Mesodermal cell (in vitro differentiated cells): ENCODE measurements around the gene BAIAP2.

Source experiments
- H3K27ac ChIP-seq: 2 replicates; pipeline ENCODE4 v1.7.0; 2013; ENCODE audit warnings: mild to moderate bottlenecking, low read depth, low read length, moderate library complexity; ENCODE audit not compliant: severe bottlenecking
- H3K36me3 ChIP-seq: 2 replicates; pipeline ENCODE4 v1.7.1; 2013; ENCODE audit warnings: mild to moderate bottlenecking, low read length, moderate library complexity; ENCODE audit not compliant: control insufficient read depth, insufficient read depth
- H3K4me1 ChIP-seq: one replicate; pipeline ENCODE4 v1.7.1; 2013; ENCODE audit warnings: mild to moderate bottlenecking, low read length; ENCODE audit not compliant: insufficient read depth, control insufficient read depth, poor library complexity, severe bottlenecking
- H3K4me3 ChIP-seq: 2 replicates; pipeline ENCODE4 v1.7.0; 2013; ENCODE audit warnings: low read length, control low read depth, mild to moderate bottlenecking; ENCODE audit not compliant: insufficient read depth, poor library complexity, severe bottlenecking; ENCODE audit errors: extremely low read depth
- H3K9me3 ChIP-seq: 2 replicates; pipeline ENCODE4 v1.7.1; 2013; ENCODE audit warnings: mild to moderate bottlenecking, low read length, moderate library complexity; ENCODE audit not compliant: control insufficient read depth
- WGBS, 2 experiments: methylation state at CpG; one replicate each; pipeline ENCODE4 v1.1.5; 2013; ENCODE audit warnings: missing lambda C conversion rate in 2 of 2; ENCODE audit not compliant: insufficient coverage in 2 of 2; 5-methylcytosine and 5-hydroxymethylcytosine counted together

Gene BAIAP2

DNA sequence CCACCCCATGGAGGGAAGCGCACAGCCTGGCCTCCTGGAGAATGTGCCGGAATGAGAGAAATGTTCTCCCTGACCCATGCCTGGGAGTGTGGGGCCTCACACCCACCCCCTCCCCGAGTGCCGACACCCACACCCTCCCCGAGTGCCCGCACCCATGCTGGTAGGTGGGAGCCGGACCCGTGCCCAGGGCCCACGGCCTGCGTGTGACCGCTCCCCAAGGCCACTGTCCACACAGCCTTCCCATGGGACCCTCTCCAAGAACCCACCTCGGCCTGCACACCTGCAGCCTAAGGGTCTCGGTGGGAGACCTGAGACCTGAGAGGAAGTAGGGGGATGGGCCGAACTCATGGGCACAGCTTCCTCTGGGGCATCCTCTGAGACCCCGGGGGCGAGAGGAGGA, 127.0 kb downstream of the BAIAP2 start:
- no peaks in the 10 kb centered on the region for H3K4me1 ChIP-seq
- H3K9me3 ChIP-seq = no peaks in the 10 kb centered on the region
- no peaks in the 10 kb centered on the region for H3K36me3 ChIP-seq
- no peak overlapping the region for H3K27ac ChIP-seq
- WGBS, 2 experiments = 95 to 96% methylated on average over 7 to 9 of the region's 16 CpGs
- no peak overlapping the region for H3K4me3 ChIP-seq

DNA sequence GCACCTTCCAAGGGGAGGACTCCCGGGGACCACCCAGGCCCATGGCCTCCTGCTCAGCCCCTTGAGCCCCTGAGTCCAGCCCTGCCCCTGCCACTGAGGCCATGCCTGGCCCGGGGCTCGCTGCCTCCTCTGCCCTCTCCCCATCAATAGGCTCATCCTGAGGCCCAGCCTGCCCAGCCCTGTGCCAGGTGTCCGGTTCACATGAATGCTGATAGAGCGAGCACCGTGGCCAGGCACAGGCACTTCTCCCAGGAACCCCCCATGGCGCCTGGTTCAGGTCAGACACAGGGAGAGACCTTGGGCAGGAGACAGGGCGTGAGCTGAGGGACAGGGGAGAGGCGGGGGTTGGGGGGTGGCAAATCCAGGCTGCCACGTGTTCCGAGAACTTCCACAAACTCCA, 127.5 kb downstream of the BAIAP2 start:
- Histone ChIP-seq H3K27ac (no peak overlapping the region), H3K4me3 (no peak overlapping the region), H3K9me3 (no peaks in the 10 kb centered on the region), H3K4me1 (no peaks in the 10 kb centered on the region), H3K36me3 (no peaks in the 10 kb centered on the region)
- 90 to 96% methylated on average over 9 of the region's 11 CpGs for WGBS, 2 experiments

DNA sequence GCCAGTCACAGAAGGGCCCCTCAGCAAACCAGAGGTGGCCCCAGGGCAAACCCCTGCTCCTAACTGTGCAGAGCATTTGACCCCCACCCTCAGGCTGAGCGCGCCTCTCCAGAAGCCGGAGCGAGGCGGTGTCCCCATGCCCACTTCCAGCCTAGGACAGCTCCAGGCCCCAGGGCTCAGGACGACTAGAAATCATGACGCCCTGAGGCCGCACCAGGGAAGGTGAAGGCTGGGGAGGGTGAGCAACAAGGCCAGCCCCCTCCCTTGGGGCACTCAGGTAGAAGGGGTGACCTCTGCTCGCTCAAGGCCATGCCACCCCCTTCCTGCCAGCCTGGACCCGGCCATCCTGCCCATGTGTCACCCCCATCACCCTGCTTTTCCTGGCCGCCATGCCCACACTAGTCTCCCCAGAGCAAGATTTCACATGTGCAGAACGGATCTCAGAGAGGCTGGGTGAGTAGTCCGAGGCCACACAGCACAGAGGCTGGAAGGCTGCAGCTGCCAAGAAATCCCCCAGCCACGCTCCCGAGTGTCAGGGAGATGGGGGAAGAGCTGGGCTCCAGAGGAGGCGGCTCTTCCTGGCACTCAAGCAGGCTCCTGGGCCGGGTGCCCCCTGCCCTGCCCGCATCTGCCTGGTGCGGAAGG, 128.2 kb downstream of the BAIAP2 start:
- Histone ChIP-seq H3K4me1 (no peaks in the 10 kb centered on the region), H3K9me3 (no peaks in the 10 kb centered on the region), H3K36me3 (no peaks in the 10 kb centered on the region), H3K4me3 (no peak overlapping the region), H3K27ac (no peak overlapping the region)
- 86 to 91% methylated on average over 15 to 16 of the region's 19 CpGs for WGBS, 2 experiments

DNA sequence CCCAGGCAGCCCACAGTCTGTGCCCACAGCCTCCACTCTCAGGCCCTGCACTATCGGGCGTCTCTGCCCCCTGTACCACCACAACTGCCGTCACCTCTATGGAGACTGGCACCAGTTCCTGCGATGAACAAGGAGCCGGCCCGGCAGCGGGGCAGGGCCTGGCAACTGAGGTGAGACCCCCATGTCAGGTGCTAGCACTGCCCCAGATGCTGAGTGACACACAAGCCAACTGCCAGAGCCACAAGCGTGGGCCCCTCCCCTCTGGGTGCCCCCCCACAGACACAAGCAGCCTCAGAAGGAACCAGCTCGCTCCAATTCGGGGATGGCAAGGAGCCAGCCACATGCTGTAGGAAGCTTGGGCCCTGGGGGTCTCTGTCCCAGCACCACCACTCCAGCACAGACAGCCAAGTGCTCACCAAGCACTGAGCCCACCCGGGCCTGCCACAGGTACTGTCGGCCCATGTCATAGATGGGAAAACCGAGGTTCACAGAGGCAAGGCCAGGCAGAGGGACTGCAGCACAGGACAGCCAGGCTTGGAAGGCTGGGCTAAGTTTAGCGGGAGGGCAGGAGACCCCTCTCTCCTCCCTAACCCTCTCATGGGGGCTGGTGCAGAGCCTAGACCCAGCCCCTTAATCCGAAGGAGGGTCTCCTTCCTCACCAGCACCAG, 128.9 kb downstream of the BAIAP2 start:
- Histone ChIP-seq H3K36me3 (no peaks in the 10 kb centered on the region), H3K4me1 (no peaks in the 10 kb centered on the region), H3K27ac (no peak overlapping the region), H3K9me3 (no peaks in the 10 kb centered on the region), H3K4me3 (no peak overlapping the region)
- 87 to 92% methylated on average over 13 of the region's 15 CpGs for WGBS, 2 experiments

DNA sequence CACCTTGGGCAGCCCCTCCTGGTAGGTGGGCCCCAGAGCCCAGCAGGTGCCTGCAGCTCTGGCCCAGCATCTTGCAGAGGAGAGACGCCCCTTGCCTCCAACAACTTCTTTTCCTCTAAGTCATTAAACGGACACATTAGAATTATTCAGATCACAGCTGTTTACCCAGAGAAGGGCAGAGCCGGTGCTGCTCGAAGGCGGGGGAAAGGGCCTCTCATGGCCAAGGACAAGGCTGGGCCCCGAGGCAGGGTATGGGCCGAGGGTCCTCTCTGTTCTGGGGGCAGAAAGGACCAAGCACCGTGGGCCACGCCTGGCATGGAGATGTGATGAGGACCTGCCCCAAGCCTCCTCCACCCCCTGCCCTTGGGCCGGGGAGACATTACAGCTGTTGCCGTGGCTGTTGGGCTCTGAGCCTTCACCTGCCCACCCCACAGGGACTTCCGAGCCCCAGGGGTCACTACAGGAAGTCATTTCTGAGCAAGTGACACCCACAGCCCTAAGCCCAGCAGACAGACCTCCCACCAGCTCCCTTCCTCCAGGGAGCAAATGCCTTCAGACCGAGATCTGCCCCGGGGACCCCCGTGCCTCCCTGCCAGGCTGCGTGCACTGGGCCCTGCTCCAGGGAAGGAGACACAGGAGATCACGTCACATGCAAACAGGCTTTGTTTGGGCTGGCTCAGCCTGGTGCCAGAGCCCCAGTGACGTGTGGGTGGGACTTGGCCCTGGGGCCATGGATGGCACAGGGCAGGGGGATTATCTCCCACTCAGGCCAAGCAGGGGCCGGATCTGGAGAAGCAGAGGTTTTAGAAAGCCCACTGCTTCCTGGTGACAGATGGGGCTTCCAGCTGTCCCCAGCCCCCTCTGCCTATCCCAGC, 129.7 kb downstream of the BAIAP2 start:
- 81 to 86% methylated on average over 18 of the region's 19 CpGs for WGBS, 2 experiments
- no peaks in the 10 kb centered on the region for H3K9me3 ChIP-seq
- H3K4me1 ChIP-seq = no peaks in the 10 kb centered on the region
- H3K36me3 ChIP-seq = no peaks in the 10 kb centered on the region
- H3K4me3 ChIP-seq = no peak overlapping the region
- no peak overlapping the region for H3K27ac ChIP-seq

DNA sequence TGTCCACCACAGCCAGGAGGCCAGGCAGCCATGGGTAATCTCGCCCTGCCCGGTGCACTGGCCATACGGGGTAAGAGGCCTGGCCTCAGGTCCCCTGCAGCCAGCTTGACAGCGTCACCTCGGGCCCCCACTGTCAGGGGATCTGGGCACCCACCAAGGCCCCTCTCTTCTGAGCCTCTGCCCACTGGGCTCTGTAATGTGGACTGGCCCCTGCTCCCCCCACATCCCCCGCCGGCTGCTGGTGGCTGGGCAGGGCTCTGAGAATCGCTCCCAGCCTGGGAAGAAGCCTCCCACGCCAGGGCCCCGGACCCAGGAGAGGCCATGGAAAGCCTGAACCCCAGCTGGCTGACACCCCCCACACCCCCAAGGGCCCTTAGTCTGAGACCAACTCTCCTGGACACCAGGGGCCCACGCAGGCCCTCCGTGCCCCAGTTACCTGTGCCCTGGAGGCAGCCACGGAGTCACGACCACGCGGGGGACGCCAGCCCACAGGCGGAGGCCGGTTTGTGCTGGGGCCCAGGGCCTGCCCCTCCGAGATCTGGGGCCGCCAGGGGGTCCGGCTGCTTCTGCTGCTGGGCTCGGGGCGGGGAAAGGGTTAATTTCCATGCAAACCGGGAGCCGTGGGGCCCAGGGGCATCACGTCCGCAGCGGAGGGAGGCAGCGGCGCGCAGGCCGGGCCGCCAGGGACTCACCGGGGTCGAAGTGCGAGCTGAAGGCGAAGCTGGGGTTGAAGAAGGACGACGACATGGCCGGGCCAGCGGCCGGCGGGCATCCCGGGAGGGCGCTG, 130.5 kb downstream of the BAIAP2 start, which contains the start of gene PVALEF:
TSS of gene PVALEF (plus strand) at position 262 of the 787 bp plus-strand sequence. CDS start 15,720 bp downstream, outside the sequence.
- peak within 1 kb of the TSS; percentile 16 for H3K4me3 ChIP-seq
- no peaks in the 10 kb centered on the region for H3K36me3 ChIP-seq
- WGBS, 2 experiments = 28 to 29% methylated on average over 40 to 42 of the region's 46 CpGs
- no peaks in the 10 kb centered on the region for H3K4me1 ChIP-seq
- H3K9me3 ChIP-seq = no peaks in the 10 kb centered on the region
- no peak within 1 kb of the TSS for H3K27ac ChIP-seq

DNA sequence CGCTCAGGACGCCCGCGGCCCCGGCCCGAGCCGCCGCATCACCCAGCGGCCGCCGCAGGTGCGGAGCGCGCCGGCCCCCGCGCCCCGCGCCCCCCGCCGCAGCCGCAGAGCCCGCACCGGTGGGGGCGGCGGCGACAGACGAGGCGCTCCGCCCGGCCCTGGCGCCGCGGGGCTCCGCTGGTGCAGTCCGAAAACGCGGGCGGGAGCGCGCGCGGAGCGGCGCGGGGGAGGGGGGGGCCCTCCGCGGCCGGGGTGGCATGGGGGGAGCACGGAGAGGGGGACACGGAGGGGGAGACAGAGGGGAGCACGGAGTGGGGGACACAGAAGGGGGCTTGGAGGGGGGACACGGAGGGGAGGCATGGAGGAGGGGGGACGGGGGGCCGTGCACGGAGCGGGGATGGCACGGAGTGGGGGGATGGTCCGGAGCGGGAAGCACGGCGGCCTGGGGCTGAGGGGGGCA, 131.1 kb downstream of the BAIAP2 start, which contains the start of gene AATK:
TSS of gene AATK (minus strand) at position 189 of the 460 bp plus-strand sequence. CDS start 229 bp downstream, outside the sequence.
- Histone ChIP-seq H3K36me3 (no peaks in the 10 kb centered on the region), H3K27ac (no peak within 1 kb of the TSS), H3K4me1 (no peaks in the 10 kb centered on the region), H3K4me3 (peak within 1 kb of the TSS; percentile 16), H3K9me3 (no peaks in the 10 kb centered on the region)
- WGBS, 2 experiments = 1 to 2% methylated on average over 9 to 24 of the region's 62 CpGs
